ENCODE results near the gene GDF3.

The GDF3 gene

DNA sequence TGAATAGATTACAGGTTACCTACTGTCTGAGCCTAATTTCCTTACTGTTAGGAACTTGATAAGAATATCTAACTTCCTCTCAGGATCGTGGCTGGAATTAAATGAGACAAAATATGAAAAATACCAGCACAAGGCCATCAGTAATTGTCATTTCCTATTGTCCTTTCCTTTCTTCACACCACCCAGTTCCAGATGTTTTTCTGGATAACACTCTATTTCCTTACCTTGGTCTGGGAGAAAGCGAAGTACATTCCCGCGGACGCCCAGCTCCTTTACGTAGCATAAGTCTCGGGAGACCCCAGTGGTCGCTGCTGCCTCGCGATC lies 376 bp downstream of the GDF3 start:
- H3K4ac ChIP-seq (ENCODE audit: low read length) = no peak overlapping the region
- no peak overlapping the region for H2AFZ ChIP-seq (ENCODE audit: low read length)
- no peak overlapping the region for H3K18ac ChIP-seq (ENCODE audit: low read length)
- H2BK15ac ChIP-seq (ENCODE audit: low read length) = no peak overlapping the region
- no peaks in the 10 kb centered on the region for H3K36me3 ChIP-seq (replicated peaks in 1 of 2; ENCODE audit: control insufficient read depth in 2 of 2, insufficient read depth in 2 of 2, low read length in 2 of 2)
- H2BK12ac ChIP-seq (ENCODE audit: low read length) = no peak overlapping the region
- no peak overlapping the region for H4K8ac ChIP-seq (ENCODE audit: low read depth, low read length)
- H3K27ac ChIP-seq (replicated peaks; ENCODE audit: low read length) = no peak overlapping the region
- H3K23ac ChIP-seq (ENCODE audit: low read depth, low read length, poor library complexity) = no peak overlapping the region
- no peak overlapping the region for H3K4me2 ChIP-seq (ENCODE audit: insufficient read depth, low read length, poor library complexity, severe bottlenecking)
- H3K14ac ChIP-seq (ENCODE audit: low read length) = no peak overlapping the region
- no peak overlapping the region for H2BK5ac ChIP-seq (ENCODE audit: low read length)
- H3K4me1 ChIP-seq (ENCODE audit: control insufficient read depth in 2 of 2, insufficient read depth in 1 of 2, low read depth in 1 of 2, low read length in 2 of 2) = no peaks in the 10 kb centered on the region
- DNase-seq (ENCODE audit: low spot score) = no peak
- no CpG with 5 or more reads among the region's 10 CpGs for WGBS, 2 donors (ENCODE audit: extremely low coverage in 2 of 2, insufficient read length in 2 of 2, insufficient replicate concordance in 1 of 2)
- H3K79me1 ChIP-seq (ENCODE audit: low read depth, low read length) = no peaks in the 10 kb centered on the region
- H3K4me3 ChIP-seq (ENCODE audit: low read length in 2 of 2) = no peak overlapping the region
- H2AK5ac ChIP-seq (ENCODE audit: low read depth, low read length) = no peak overlapping the region
- no peak overlapping the region for H3K9ac ChIP-seq (ENCODE audit: low read depth, low read length, poor library complexity)
- H2BK120ac ChIP-seq (ENCODE audit: low read depth, low read length) = no peak overlapping the region
- H4K91ac ChIP-seq (ENCODE audit: low read depth, low read length, poor library complexity) = no peak overlapping the region
- no peaks in the 10 kb centered on the region for H3K9me3 ChIP-seq (replicated peaks in 1 of 2; ENCODE audit: control insufficient read depth in 2 of 2, insufficient read depth in 1 of 2, low read depth in 1 of 2, low read length in 2 of 2)
- H3K27me3 ChIP-seq (ENCODE audit: control insufficient read depth in 3 of 3, insufficient read depth in 3 of 3, low read depth in 1 of 3, low read length in 3 of 3) = no peaks in the 10 kb centered on the region

DNA sequence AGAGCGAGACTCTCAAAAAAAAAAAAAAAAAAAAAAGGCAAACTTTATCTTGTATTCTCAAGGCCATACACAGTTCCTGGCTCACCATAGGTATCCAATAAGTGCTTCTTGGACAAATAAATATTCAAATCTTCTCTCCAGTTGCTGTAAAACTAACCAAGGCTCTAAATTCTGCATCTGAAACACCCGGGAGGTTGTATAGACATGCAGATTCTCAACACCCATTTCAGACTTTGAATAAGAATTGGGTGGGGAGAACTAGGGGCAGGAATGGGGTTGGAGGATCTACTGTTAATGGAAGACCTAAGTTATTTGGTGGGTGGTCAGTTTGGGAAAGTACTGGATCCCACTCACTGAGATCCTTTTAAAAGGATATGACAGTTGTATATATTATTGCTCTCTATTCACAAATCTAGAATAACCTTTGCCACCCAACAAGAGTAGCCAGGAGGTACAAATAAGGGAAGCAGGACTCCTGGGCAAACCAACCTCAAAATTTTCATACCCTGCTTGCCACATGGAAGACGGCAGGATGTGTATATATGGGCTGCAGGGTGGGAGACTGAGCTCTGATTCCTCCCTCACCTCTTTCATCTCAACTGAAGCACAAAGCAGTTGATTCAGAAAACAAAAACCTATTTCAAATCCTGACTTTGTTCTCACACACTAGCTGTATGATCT lies 879 bp downstream of the GDF3 start:
- Histone ChIP-seq H3K79me1 (ENCODE audit: low read depth, low read length) (no peaks in the 10 kb centered on the region), H3K27ac (replicated peaks; ENCODE audit: low read length) (no peak overlapping the region), H2AK5ac (ENCODE audit: low read depth, low read length) (no peak overlapping the region), H2BK120ac (ENCODE audit: low read depth, low read length) (no peak overlapping the region), H3K4me2 (ENCODE audit: insufficient read depth, low read length, poor library complexity, severe bottlenecking) (no peak overlapping the region), H3K14ac (ENCODE audit: low read length) (no peak overlapping the region), H2BK15ac (ENCODE audit: low read length) (no peak overlapping the region), H3K4me1 (ENCODE audit: control insufficient read depth in 2 of 2, insufficient read depth in 1 of 2, low read depth in 1 of 2, low read length in 2 of 2) (no peaks in the 10 kb centered on the region), H3K9me3 (replicated peaks in 1 of 2; ENCODE audit: control insufficient read depth in 2 of 2, insufficient read depth in 1 of 2, low read depth in 1 of 2, low read length in 2 of 2) (no peaks in the 10 kb centered on the region), H3K23ac (ENCODE audit: low read depth, low read length, poor library complexity) (no peak overlapping the region), H2BK12ac (ENCODE audit: low read length) (no peak overlapping the region), H3K4ac (ENCODE audit: low read length) (no peak overlapping the region), H2BK5ac (ENCODE audit: low read length) (no peak overlapping the region), H2AFZ (ENCODE audit: low read length) (no peak overlapping the region), H3K9ac (ENCODE audit: low read depth, low read length, poor library complexity) (no peak overlapping the region), H3K18ac (ENCODE audit: low read length) (no peak overlapping the region), H3K27me3 (ENCODE audit: control insufficient read depth in 3 of 3, insufficient read depth in 3 of 3, low read depth in 1 of 3, low read length in 3 of 3) (no peaks in the 10 kb centered on the region), H3K36me3 (replicated peaks in 1 of 2; ENCODE audit: control insufficient read depth in 2 of 2, insufficient read depth in 2 of 2, low read length in 2 of 2) (no peaks in the 10 kb centered on the region), H3K4me3 (ENCODE audit: low read length in 2 of 2) (no peak overlapping the region), H4K91ac (ENCODE audit: low read depth, low read length, poor library complexity) (no peak overlapping the region), H4K8ac (ENCODE audit: low read depth, low read length) (no peak overlapping the region)
- no CpG with 5 or more reads among the region's 3 CpGs for whole genome bisulfite sequencing, 2 donors (ENCODE audit: extremely low coverage in 2 of 2, insufficient read length in 2 of 2, insufficient replicate concordance in 1 of 2)
- no peak for DNase-seq (ENCODE audit: low spot score)

DNA sequence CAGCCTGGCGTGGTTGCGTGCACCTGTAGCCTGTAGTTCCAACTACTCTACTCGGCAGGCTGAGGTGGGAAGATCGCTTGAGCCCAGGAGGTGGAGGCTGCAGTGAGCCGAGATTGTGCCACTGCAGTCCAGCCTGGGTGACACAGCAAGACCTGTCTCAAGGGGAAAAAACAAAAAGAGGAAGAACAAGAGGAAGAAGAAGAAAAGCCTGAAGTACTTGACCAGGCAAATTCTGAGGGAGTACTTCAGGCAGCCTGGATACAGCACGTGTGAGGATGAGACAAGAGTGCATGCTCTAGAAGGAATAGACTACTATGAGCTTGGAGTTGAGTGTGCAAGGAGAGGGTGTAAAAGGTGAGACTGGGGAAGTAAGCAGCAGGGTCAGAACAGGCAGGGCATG lies 1.8 kb downstream of the GDF3 start:
- H4K91ac ChIP-seq (ENCODE audit: low read depth, low read length, poor library complexity) = no peak overlapping the region
- H2BK15ac ChIP-seq (ENCODE audit: low read length) = no peak overlapping the region
- no CpG with 5 or more reads among the region's 6 CpGs for WGBS, 2 donors (ENCODE audit: extremely low coverage in 2 of 2, insufficient read length in 2 of 2, insufficient replicate concordance in 1 of 2)
- H3K27ac ChIP-seq (replicated peaks; ENCODE audit: low read length) = no peak overlapping the region
- H3K23ac ChIP-seq (ENCODE audit: low read depth, low read length, poor library complexity) = no peak overlapping the region
- no peak overlapping the region for H3K4ac ChIP-seq (ENCODE audit: low read length)
- no peak overlapping the region for H3K14ac ChIP-seq (ENCODE audit: low read length)
- H3K18ac ChIP-seq (ENCODE audit: low read length) = no peak overlapping the region
- no peak overlapping the region for H3K9ac ChIP-seq (ENCODE audit: low read depth, low read length, poor library complexity)
- H3K4me3 ChIP-seq (ENCODE audit: low read length in 2 of 2) = no peak overlapping the region
- H2BK120ac ChIP-seq (ENCODE audit: low read depth, low read length) = no peak overlapping the region
- no peak overlapping the region for H3K4me2 ChIP-seq (ENCODE audit: insufficient read depth, low read length, poor library complexity, severe bottlenecking)
- no peaks in the 10 kb centered on the region for H3K36me3 ChIP-seq (replicated peaks in 1 of 2; ENCODE audit: control insufficient read depth in 2 of 2, insufficient read depth in 2 of 2, low read length in 2 of 2)
- H2BK5ac ChIP-seq (ENCODE audit: low read length) = no peak overlapping the region
- no peaks in the 10 kb centered on the region for H3K4me1 ChIP-seq (ENCODE audit: control insufficient read depth in 2 of 2, insufficient read depth in 1 of 2, low read depth in 1 of 2, low read length in 2 of 2)
- no peak overlapping the region for H2BK12ac ChIP-seq (ENCODE audit: low read length)
- H2AK5ac ChIP-seq (ENCODE audit: low read depth, low read length) = no peak overlapping the region
- no peak overlapping the region for H4K8ac ChIP-seq (ENCODE audit: low read depth, low read length)
- no peak overlapping the region for H2AFZ ChIP-seq (ENCODE audit: low read length)
- DNase-seq (ENCODE audit: low spot score) = no peak
- no peaks in the 10 kb centered on the region for H3K79me1 ChIP-seq (ENCODE audit: low read depth, low read length)
- no peaks in the 10 kb centered on the region for H3K27me3 ChIP-seq (ENCODE audit: control insufficient read depth in 3 of 3, insufficient read depth in 3 of 3, low read depth in 1 of 3, low read length in 3 of 3)
- H3K9me3 ChIP-seq (replicated peaks in 1 of 2; ENCODE audit: control insufficient read depth in 2 of 2, insufficient read depth in 1 of 2, low read depth in 1 of 2, low read length in 2 of 2) = no peaks in the 10 kb centered on the region

DNA sequence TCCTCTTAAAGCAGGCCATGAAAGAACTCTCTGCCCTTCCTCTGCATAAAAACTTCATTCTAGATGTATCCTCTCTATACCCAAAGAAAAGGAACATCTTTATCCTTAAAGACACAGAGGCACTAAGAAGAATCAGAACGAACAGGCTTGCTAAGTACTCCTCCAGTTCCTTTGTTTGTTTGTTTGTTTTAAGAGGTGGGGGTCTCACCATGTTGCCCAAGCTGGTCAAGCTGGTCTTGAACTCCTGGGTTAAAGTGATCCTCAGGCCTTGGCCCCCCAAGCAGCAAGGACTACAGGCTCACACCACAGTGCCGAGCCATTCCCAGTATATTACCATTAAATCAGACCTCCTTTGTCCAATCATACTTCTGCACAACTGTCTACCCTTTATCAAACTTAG lies 14.0 kb downstream of the GDF3 start:
- WGBS, 2 donors (ENCODE audit: extremely low coverage in 2 of 2, insufficient read length in 2 of 2, insufficient replicate concordance in 1 of 2) = no CpG with 5 or more reads among the region's 2 CpGs
- Histone ChIP-seq H3K14ac (ENCODE audit: low read length) (no peak overlapping the region), H3K79me1 (ENCODE audit: low read depth, low read length) (no peaks in the 10 kb centered on the region)

More for the DNA sequence above, 14.0 kb downstream of the GDF3 start:
- Histone ChIP-seq H2BK12ac (ENCODE audit: low read length) (no peak overlapping the region), H3K9ac (ENCODE audit: low read depth, low read length, poor library complexity) (no peak overlapping the region), H4K91ac (ENCODE audit: low read depth, low read length, poor library complexity) (no peak overlapping the region), H3K18ac (ENCODE audit: low read length) (no peak overlapping the region), H2BK15ac (ENCODE audit: low read length) (no peak overlapping the region), H4K8ac (ENCODE audit: low read depth, low read length) (no peak overlapping the region), H3K4me1 (ENCODE audit: control insufficient read depth in 2 of 2, insufficient read depth in 1 of 2, low read depth in 1 of 2, low read length in 2 of 2) (no peaks in the 10 kb centered on the region), H3K36me3 (replicated peaks in 1 of 2; ENCODE audit: control insufficient read depth in 2 of 2, insufficient read depth in 2 of 2, low read length in 2 of 2) (no peaks in the 10 kb centered on the region), H3K4me3 (ENCODE audit: low read length in 2 of 2) (no peak overlapping the region), H2BK5ac (ENCODE audit: low read length) (no peak overlapping the region), H3K23ac (ENCODE audit: low read depth, low read length, poor library complexity) (no peak overlapping the region), H2BK120ac (ENCODE audit: low read depth, low read length) (no peak overlapping the region), H3K4ac (ENCODE audit: low read length) (no peak overlapping the region), H3K27me3 (ENCODE audit: control insufficient read depth in 3 of 3, insufficient read depth in 3 of 3, low read depth in 1 of 3, low read length in 3 of 3) (no peaks in the 10 kb centered on the region), H2AFZ (ENCODE audit: low read length) (no peak overlapping the region), H3K9me3 (replicated peaks in 1 of 2; ENCODE audit: control insufficient read depth in 2 of 2, insufficient read depth in 1 of 2, low read depth in 1 of 2, low read length in 2 of 2) (peaks cover 0 to 2% of the 10 kb centered on the region in 2 donors), H3K4me2 (ENCODE audit: insufficient read depth, low read length, poor library complexity, severe bottlenecking) (no peak overlapping the region), H3K27ac (replicated peaks; ENCODE audit: low read length) (no peak overlapping the region), H2AK5ac (ENCODE audit: low read depth, low read length) (no peak overlapping the region)
- no peak for DNase-seq (ENCODE audit: low spot score)
